Activated CD8-positive, alpha-beta T cell treated with anti-CD3 and anti-CD28 coated beads, Interleukin-2, amount 10 ng/mL, durations not matched to agents 7 days and 5 days (primary cell): ENCODE results near the gene OR52N5. TPM values are rescaled to one million over a fixed set of nuclear protein-coding genes. Genes with fewer than 3 reads are reported as not detected.

ENCODE experiments used
- ATAC-seq: fragments of 150-1000 bp; cut with Tn5 transposase; one replicate; pipeline ENCODE4 v1.10.0; 2021; ENCODE audit warnings: moderate library complexity
- CTCF ChIA-PET: fragments of 350-600 bp; sonication (Branson Sonifier 250); formaldehyde crosslinking; loops from one replicate; lab custom pipeline; 2021; ENCODE audit warnings: antibody characterized with exemption; lab: Charles Lee
- POLR2A ChIA-PET: fragments of 350-600 bp; sonication (Branson Sonifier 250); formaldehyde crosslinking; loops from one replicate; lab custom pipeline; 2021; ENCODE audit warnings: antibody characterized with exemption; lab: Charles Lee
- DNase-seq: peaks from one replicate; pipeline ENCODE4 v3.0.0-alpha.2; 2020
- H3K27ac Mint-ChIP-seq: one replicate; pipeline ENCODE4 v1.8.0; 2021; ENCODE audit warnings: mild to moderate bottlenecking, mixed read lengths
- H3K27me3 Mint-ChIP-seq: one replicate; pipeline ENCODE4 v1.8.0; 2021; ENCODE audit warnings: low read depth, mixed read lengths
- H3K36me3 Mint-ChIP-seq: one replicate; pipeline ENCODE4 v1.8.0; 2021; ENCODE audit warnings: low read depth, mixed read lengths
- H3K4me1 Mint-ChIP-seq: one replicate; pipeline ENCODE4 v1.8.0; 2021; ENCODE audit warnings: low read depth, mixed read lengths
- H3K4me3 Mint-ChIP-seq: one replicate; pipeline ENCODE4 v1.8.0; 2021; ENCODE audit warnings: mild to moderate bottlenecking, mixed read lengths
- H3K9me3 Mint-ChIP-seq: one replicate; pipeline ENCODE4 v1.8.0; 2022; ENCODE audit warnings: mixed read lengths; ENCODE audit not compliant: insufficient read depth
- total RNA-seq, 2 experiments: library from RNA; stranded (reverse); gene quantifications; one replicate each; pipeline ENCODE4 v1.2.3, GENCODE V29; 2021

OR52N5 gene
- total RNA-seq, 2 experiments from 2014 or later, result not detected

DNA sequence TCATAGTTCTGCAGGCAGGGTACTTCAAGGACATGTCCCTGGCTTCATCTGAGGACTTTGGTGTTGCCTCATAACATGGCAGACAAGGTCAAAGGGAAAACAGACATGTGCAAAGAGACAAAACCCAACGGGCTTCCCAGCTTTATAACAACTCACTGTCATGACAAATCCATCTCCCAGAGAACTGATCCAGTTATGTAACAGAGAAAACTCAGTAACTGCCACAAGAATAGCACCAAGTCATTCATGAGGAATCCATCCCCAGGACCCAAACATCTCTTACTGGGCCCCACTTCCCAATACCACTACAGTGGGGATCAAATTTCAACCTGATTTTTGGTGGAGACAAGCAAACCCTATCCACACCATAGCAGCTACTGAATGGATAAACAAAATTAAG is 16.1 kb downstream of the OR52N5 start:
- peaks cover 4% of the 10 kb centered on the region for H3K27me3 Mint-ChIP-seq
- no peak for DNase-seq
- CTCF ChIA-PET, result no interaction called here
- no peaks in the 10 kb centered on the region for H3K4me1 Mint-ChIP-seq
- no peaks in the 10 kb centered on the region for H3K9me3 Mint-ChIP-seq
- H3K27ac Mint-ChIP-seq, result no peak overlapping the region
- ATAC-seq, result no peak
- H3K4me3 Mint-ChIP-seq, result no peak overlapping the region
- POLR2A ChIA-PET, result interaction anchor here (0.6 kb wide), 1 partner anchor 140 kb away, joined by 4 read pairs; no protein-coding TSS in a partner anchor
- no peaks in the 10 kb centered on the region for H3K36me3 Mint-ChIP-seq

DNA sequence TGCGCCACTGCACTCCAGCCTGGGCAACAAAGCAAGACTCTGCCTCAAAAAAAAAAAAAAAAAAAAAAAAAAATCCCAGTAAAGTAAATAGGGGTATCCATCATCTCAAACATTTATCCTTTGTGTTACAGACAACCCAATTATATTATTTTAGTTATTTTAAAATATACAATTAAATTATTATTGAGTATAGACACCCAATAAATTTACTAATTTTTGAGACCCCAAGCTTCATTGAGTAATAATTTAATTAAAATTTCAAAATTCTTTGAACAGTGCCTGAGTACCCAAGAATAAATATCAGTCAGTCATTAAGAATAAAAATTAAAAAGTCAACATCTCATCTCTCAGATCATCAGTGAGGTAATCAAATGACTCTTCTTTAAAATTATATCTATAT is 29.2 kb downstream of the OR52N5 start, which contains the start of gene OR52N4:
Gene OR52N4 (plus strand): TSS at position 301 of the 400 bp plus-strand sequence. CDS start 498 bp downstream, outside the sequence.
- no peaks in the 10 kb centered on the region for H3K36me3 Mint-ChIP-seq
- POLR2A ChIA-PET, result no interaction called here
- no peak within 1 kb of the TSS for H3K27ac Mint-ChIP-seq
- DNase-seq (no peak), ATAC-seq (no peak)
- CTCF ChIA-PET, result no interaction called here
- no peaks in the 10 kb centered on the region for H3K4me1 Mint-ChIP-seq
- H3K9me3 Mint-ChIP-seq, result no peaks in the 10 kb centered on the region
- no peaks in the 10 kb centered on the region for H3K27me3 Mint-ChIP-seq
- no peak within 1 kb of the TSS for H3K4me3 Mint-ChIP-seq

DNA sequence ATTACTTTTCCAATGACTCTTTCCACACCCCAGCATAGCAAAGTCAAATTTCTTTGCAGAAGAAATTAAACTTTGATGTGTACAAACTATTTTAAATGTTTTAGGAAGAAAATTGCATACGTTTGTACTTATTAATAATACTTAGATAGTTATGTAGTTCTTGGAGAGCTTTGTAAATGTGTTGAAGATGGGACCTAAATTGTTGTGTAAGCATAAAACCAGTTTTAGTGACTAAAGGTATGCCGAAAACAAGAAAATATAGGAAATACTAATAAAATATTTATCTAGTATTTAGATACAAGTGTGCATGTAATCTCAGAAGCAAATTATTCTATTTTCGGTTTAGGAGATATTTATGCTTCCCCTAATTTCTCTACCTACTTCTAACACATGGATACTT is 33.3 kb downstream of the OR52N5 start:
- CTCF ChIA-PET, result no interaction called here
- H3K4me3 Mint-ChIP-seq, result no peak overlapping the region
- no peaks in the 10 kb centered on the region for H3K36me3 Mint-ChIP-seq
- POLR2A ChIA-PET, result no interaction called here
- H3K27ac Mint-ChIP-seq, result no peak overlapping the region
- no peak for DNase-seq
- H3K27me3 Mint-ChIP-seq, result no peaks in the 10 kb centered on the region
- H3K4me1 Mint-ChIP-seq, result no peaks in the 10 kb centered on the region
- ATAC-seq, result no peak
- no peaks in the 10 kb centered on the region for H3K9me3 Mint-ChIP-seq

DNA sequence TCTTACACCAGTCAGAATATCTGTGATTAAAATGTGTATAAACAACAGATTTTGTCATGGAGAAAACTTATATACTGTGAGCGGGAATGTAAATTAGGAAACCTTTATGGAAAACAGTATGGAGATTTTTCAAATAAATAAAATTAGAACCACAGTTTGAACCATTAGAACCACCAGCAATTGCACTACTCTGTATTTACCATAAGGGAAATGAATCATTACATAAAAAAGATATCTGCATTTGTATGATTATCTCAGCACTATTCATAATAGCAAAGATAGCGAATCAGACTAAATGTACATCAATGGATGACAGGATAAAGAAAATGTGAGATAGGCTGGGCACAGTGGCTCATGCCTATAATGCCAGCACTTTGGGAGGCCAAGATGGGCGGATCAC is 36.5 kb downstream of the OR52N5 start:
- ChIA-PET POLR2A (no interaction called here), CTCF (no interaction called here)
- Mint-ChIP-seq H3K4me1 (no peaks in the 10 kb centered on the region), H3K27ac (no peak overlapping the region), H3K27me3 (no peaks in the 10 kb centered on the region), H3K36me3 (no peaks in the 10 kb centered on the region), H3K9me3 (peaks cover 6% of the 10 kb centered on the region), H3K4me3 (no peak overlapping the region)
- DNase-seq (no peak), ATAC-seq (no peak)

DNA sequence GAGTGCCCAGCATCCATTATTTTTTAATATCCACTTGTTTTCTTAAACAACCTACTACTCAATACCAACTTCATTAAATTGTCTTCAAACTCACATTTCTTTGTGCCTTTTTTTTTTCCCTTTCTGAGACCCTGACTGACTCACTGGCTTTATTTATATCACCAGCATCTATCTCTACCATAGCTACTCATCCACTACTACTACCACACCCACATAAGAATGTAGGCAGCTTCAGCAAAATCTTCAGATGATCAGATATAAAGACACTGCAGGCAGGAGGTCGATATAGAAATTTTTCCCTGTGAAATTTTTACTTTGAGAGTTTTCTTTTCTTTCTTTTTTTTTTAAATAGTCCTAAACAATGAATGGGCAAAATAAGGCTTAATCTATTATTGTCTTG is 44.7 kb downstream of the OR52N5 start:
- H3K27ac Mint-ChIP-seq, result no peak overlapping the region
- peaks cover 9% of the 10 kb centered on the region for H3K9me3 Mint-ChIP-seq
- no peak overlapping the region for H3K4me3 Mint-ChIP-seq
- DNase-seq (no peak), ATAC-seq (no peak)
- no peaks in the 10 kb centered on the region for H3K27me3 Mint-ChIP-seq
- ChIA-PET CTCF (no interaction called here), POLR2A (no interaction called here)
- H3K36me3 Mint-ChIP-seq, result no peaks in the 10 kb centered on the region
- no peaks in the 10 kb centered on the region for H3K4me1 Mint-ChIP-seq

DNA sequence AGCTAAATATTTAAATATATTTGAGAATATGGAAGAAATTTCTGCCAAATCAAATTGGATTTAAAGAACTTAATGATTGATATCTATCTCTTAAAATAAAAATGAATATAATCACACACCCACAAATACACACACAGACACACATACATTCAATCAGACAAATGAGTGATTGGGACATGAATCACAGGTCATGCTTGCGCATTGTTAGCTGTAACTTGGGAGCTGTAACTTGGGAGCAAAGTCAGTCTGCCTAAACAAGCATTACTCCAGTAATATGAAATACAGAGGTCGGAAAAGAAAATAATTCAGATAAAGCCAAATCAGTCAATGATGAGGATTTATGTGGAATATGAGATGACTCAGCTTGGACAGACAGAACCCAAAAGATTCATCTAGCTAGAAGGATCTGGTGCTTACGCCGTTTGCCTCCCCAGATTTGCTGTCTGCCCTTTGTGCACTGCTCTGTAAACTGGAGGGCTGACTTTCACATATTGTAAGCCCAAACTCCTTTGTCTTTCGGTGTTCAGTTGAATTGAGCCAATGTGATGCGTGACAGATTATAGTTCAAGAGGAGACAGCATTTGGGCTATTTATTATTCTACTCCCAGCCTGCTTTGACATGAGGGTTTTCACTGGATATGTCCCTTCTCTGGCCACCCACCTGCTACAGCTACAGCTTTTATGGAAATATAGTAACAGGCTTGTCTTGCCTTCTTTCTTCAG is 45.3 kb downstream of the OR52N5 start:
- Mint-ChIP-seq H3K27me3 (no peaks in the 10 kb centered on the region), H3K4me1 (no peaks in the 10 kb centered on the region), H3K27ac (no peak overlapping the region), H3K36me3 (no peaks in the 10 kb centered on the region), H3K9me3 (peaks cover 9% of the 10 kb centered on the region), H3K4me3 (no peak overlapping the region)
- ChIA-PET POLR2A (no interaction called here), CTCF (no interaction called here)
- no peak for DNase-seq
- no peak for ATAC-seq

DNA sequence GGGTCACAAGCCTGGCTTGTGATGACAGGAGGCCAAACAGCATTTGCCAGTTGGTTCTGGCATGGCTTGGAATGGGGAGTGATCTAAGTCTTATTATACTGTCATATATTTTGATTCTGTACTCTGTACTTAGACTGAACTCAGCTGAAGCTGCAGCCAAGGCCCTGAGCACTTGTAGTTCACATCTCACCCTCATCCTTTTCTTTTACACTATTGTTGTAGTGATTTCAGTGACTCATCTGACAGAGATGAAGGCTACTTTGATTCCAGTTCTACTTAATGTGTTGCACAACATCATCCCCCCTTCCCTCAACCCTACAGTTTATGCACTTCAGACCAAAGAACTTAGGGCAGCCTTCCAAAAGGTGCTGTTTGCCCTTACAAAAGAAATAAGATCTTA is 46.1 kb downstream of the OR52N5 start:
- no peak for DNase-seq
- Mint-ChIP-seq H3K4me3 (no peak overlapping the region), H3K27ac (no peak overlapping the region), H3K4me1 (no peaks in the 10 kb centered on the region), H3K36me3 (no peaks in the 10 kb centered on the region), H3K27me3 (no peaks in the 10 kb centered on the region), H3K9me3 (peaks cover 9% of the 10 kb centered on the region)
- no peak for ATAC-seq
- ChIA-PET POLR2A (no interaction called here), CTCF (no interaction called here)

DNA sequence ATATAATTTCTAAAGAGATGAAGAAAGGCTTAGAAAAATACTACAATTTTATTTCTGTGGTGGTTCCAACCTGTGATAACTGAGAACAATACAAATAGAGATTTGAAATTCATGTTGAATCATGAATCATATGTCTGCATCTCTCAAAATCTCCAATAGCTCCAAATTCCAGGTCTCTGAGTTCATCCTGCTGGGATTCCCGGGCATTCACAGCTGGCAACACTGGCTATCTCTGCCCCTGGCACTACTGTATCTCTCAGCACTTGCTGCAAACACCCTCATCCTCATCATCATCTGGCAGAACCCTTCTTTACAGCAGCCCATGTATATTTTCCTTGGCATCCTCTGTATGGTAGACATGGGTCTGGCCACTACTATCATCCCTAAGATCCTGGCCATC is 46.8 kb downstream of the OR52N5 start, which contains the start of gene OR56B1:
Gene OR56B1 (plus strand): TSS at position 53 of the 400 bp plus-strand sequence. CDS start 69 bp downstream, at position 122.
- Mint-ChIP-seq H3K27ac (no peak within 1 kb of the TSS), H3K4me1 (no peaks in the 10 kb centered on the region), H3K36me3 (no peaks in the 10 kb centered on the region), H3K9me3 (peaks cover 4% of the 10 kb centered on the region), H3K4me3 (no peak within 1 kb of the TSS), H3K27me3 (no peaks in the 10 kb centered on the region)
- CTCF ChIA-PET, result interaction anchor here (1.3 kb wide), 1 partner anchor 11 kb away, joined by 3 read pairs; no protein-coding TSS in a partner anchor
- DNase-seq (no peak), ATAC-seq (no peak)
- POLR2A ChIA-PET, result interaction anchor here (0.6 kb wide), 2 partner anchors 15 to 33 kb away, joined by 3 read pairs; no protein-coding TSS in a partner anchor

DNA sequence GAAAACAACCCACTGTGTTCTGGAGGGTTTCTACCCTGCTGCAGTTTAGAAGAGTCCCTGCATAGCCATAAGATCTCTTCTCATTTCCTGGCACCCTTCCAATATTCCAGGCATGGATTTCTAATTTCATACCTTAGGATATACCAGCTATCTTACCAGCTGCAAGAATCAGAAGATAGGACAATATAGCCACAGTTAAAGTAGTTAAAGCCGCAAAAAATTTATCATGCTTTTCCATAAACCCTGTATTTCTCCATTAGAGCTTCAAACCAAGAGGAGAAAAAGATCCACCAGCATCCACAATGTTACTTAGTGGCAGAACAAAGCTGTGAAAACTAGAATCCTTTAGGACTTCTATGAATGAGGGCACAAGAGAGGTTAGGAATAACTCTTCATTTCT is 55.5 kb downstream of the OR52N5 start:
- ATAC-seq (no peak), DNase-seq (no peak)
- no peaks in the 10 kb centered on the region for H3K36me3 Mint-ChIP-seq
- no peaks in the 10 kb centered on the region for H3K9me3 Mint-ChIP-seq
- peaks cover 3% of the 10 kb centered on the region for H3K27me3 Mint-ChIP-seq
- no peak overlapping the region for H3K27ac Mint-ChIP-seq
- ChIA-PET CTCF (interaction anchor here (0.6 kb wide), 1 partner anchor 110 kb away, joined by 4 read pairs; no protein-coding TSS in a partner anchor), POLR2A (interaction anchor here (0.6 kb wide), 1 partner anchor 945 kb away, joined by 3 read pairs; no protein-coding TSS in a partner anchor)
- H3K4me1 Mint-ChIP-seq, result no peaks in the 10 kb centered on the region
- no peak overlapping the region for H3K4me3 Mint-ChIP-seq

DNA sequence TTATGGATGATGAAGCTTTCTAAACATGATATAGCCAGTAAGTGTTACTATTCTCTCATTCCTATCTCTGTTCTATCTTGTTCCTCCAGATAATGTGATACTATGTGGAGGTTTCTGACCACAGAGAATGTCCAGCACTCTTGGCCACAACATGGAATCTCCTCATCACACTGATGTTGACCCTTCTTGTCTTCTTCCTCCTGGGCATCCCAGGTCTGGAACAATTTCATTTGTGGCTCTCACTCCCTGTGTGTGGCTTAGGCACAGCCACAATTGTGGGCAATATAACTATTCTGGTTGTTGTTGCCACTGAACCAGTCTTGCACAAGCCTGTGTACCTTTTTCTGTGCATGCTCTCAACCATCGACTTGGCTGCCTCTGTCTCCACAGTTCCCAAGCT is 56.8 kb downstream of the OR52N5 start:
- Mint-ChIP-seq H3K36me3 (no peaks in the 10 kb centered on the region), H3K4me1 (no peaks in the 10 kb centered on the region), H3K27me3 (peaks cover 3% of the 10 kb centered on the region), H3K4me3 (no peak overlapping the region), H3K27ac (no peak overlapping the region), H3K9me3 (no peaks in the 10 kb centered on the region)
- DNase-seq, result no peak
- ChIA-PET POLR2A (no interaction called here), CTCF (interaction anchor here (1.3 kb wide), 1 partner anchor 9 kb away, joined by 3 read pairs; the partner anchor contains the start of gene OR56B1)
- ATAC-seq, result no peak
